HCT116 (cell line): ENCODE data around the gene POU2AF1. TPM values are rescaled to one million over a fixed set of nuclear protein-coding genes. Genes with fewer than 3 reads are reported as not detected.

Source experiments
- ATAC-seq: fragments of 200-7000 bp; cut with Tn5 transposase; 2 replicates; pipeline ENCODE4 v1.9.1; 2020; ENCODE audit warnings: mild to moderate bottlenecking, moderate library complexity
- BruUV-seq: library from RNA; stranded (reverse); fragments of 400-500 nt; replicated peaks from 2 replicates; lab custom pipeline; 2021; lab: Mats Ljungman, UMichigan
- CTCF ChIA-PET: fragments of 300-600 bp; sonication (Branson Sonifier 250); formaldehyde crosslinking; loops from one replicate; lab custom pipeline; 2021; ENCODE audit warnings: antibody characterized with exemption; lab: Charles Lee
- POLR2A ChIA-PET: fragments of 300-600, 350-600 bp; sonication (Branson Sonifier 250); formaldehyde crosslinking; loops from one replicate; lab custom pipeline; 2021; ENCODE audit warnings: antibody characterized with exemption; lab: Charles Lee
- RAD21 ChIA-PET, 2 experiments: fragments of 300-600 bp; sonication (Branson Sonifier 250); formaldehyde crosslinking; loops; one replicate each; lab custom pipeline; 2023; ENCODE audit warnings: low total read pairs in 2 of 2; ENCODE audit not compliant: uncharacterized antibody in 2 of 2, unreplicated experiment in 2 of 2, low non-redundant PET in 1 of 2; lab: Charles Lee
- DNase-seq: peaks from one replicate; pipeline ENCODE4 v3.0.0-alpha.2; 2010; ENCODE audit warnings: low read depth, low spot score
- H2AFZ ChIP-seq: fragments of 200-600 bp; shearing (Covaris generic), sonication (generic); 2 replicates; pipeline ENCODE4 v1.6.1; 2017; ENCODE audit warnings: low read depth, mixed run types, mixed read lengths, antibody characterized with exemption, low read length; ENCODE audit not compliant: poor library complexity, severe bottlenecking
- H3K27ac ChIP-seq: 2 replicates; pipeline ENCODE4 v1.5.1; 2012; ENCODE audit warnings: low read depth, low read length
- H3K27me3 ChIP-seq: fragments of 200-600 bp; sonication (generic); 2 replicates; pipeline ENCODE4 v1.6.1; 2016; ENCODE audit warnings: mixed run types, low read length, mixed read lengths; ENCODE audit not compliant: insufficient read depth
- H3K36me3 ChIP-seq, 2 experiments: fragments of 200-500 bp in 1 of 2; fragments of 200-600 bp in 1 of 2; sonication (Bioruptor generic) in 1 of 2; sonication (generic) in 1 of 2; 2 replicates each; pipeline versions ENCODE4 v1.5.1 to v1.6.1; 2014 to 2016; ENCODE audit warnings: low read length in 2 of 2, inconsistent platforms in 1 of 2, mixed read lengths in 1 of 2, mixed run types in 1 of 2; ENCODE audit not compliant: insufficient read depth in 2 of 2, control insufficient read depth in 1 of 2
- H3K4me1 ChIP-seq, 2 experiments: fragments of 200-600 bp in 1 of 2; sonication (generic) in 1 of 2; 2 replicates each; pipeline versions ENCODE4 v1.5.1 to v1.6.1; 2012 to 2017; ENCODE audit warnings: low read length in 2 of 2, inconsistent platforms in 1 of 2, mild to moderate bottlenecking in 1 of 2, mixed read lengths in 1 of 2, mixed run types in 1 of 2, moderate library complexity in 1 of 2; ENCODE audit not compliant: insufficient read depth in 2 of 2, control insufficient read depth in 1 of 2
- H3K4me2 ChIP-seq: fragments of 200-600 bp; sonication (generic); 2 replicates; pipeline ENCODE4 v1.6.1; 2017; ENCODE audit warnings: mixed run types, low read length, mixed read lengths
- H3K4me3 ChIP-seq, 2 experiments: fragments of 200-600 bp in 1 of 2; sonication (generic) in 1 of 2; replicated peaks in 1 of 2; 2 replicates each; pipeline ENCODE4 v1.5.1; 2011 to 2016; ENCODE audit warnings: low read length in 2 of 2, control low read depth in 1 of 2, low read depth in 1 of 2, mild to moderate bottlenecking in 1 of 2, mixed read lengths in 1 of 2, mixed run types in 1 of 2
- H3K79me2 ChIP-seq: fragments of 200-600 bp; sonication (generic); 2 replicates; pipeline ENCODE4 v1.6.1; 2017; ENCODE audit warnings: mild to moderate bottlenecking, mixed run types, low read length, moderate library complexity, mixed read lengths; ENCODE audit not compliant: insufficient read depth
- H3K9ac ChIP-seq: fragments of 200-600 bp; sonication (generic); 2 replicates; pipeline ENCODE4 v1.6.1; 2016; ENCODE audit warnings: low read length, mixed read lengths
- H3K9me2 ChIP-seq: fragments of 200-600 bp; sonication (generic), shearing (Covaris generic); 2 replicates; pipeline ENCODE4 v1.6.1; 2017; ENCODE audit warnings: mixed run types, mild to moderate bottlenecking, moderate library complexity; ENCODE audit not compliant: insufficient read depth
- H3K9me3 ChIP-seq, 2 experiments: fragments of 200-500 bp in 1 of 2; fragments of 200-600 bp in 1 of 2; sonication (Bioruptor generic) in 1 of 2; sonication (generic) in 1 of 2; 2 replicates each; pipeline ENCODE4 v1.6.1; 2014 to 2017; ENCODE audit warnings: low read length in 2 of 2, mixed read lengths in 2 of 2, inconsistent platforms in 1 of 2, low read depth in 1 of 2, mild to moderate bottlenecking in 1 of 2, mixed run types in 1 of 2, moderate library complexity in 1 of 2; ENCODE audit not compliant: control insufficient read depth in 1 of 2, insufficient read depth in 1 of 2
- H4K20me1 ChIP-seq: fragments of 200-600 bp; sonication (generic), shearing (Covaris generic); 2 replicates; pipeline ENCODE4 v1.6.1; 2017; ENCODE audit warnings: mixed run types, mild to moderate bottlenecking, moderate library complexity; ENCODE audit not compliant: insufficient read depth
- ATF3 ChIP-seq: IDR thresholded peaks from 2 replicates; pipeline ENCODE4 v1.6.1; 2012
- CEBPB ChIP-seq: IDR thresholded peaks from 2 replicates; pipeline ENCODE4 v1.6.1; 2012; ENCODE audit warnings: low read depth
- EGR1 ChIP-seq: IDR thresholded peaks from 2 replicates; pipeline ENCODE4 v1.6.1; 2012; ENCODE audit warnings: low read depth
- ELF1 ChIP-seq: IDR thresholded peaks from 2 replicates; pipeline ENCODE4 v1.6.1; 2012; ENCODE audit warnings: low read depth, borderline replicate concordance
- EZH2 ChIP-seq: fragments of 200-600 bp; sonication (generic); IDR thresholded peaks from 2 replicates; pipeline ENCODE4 v1.6.1; 2017; ENCODE audit warnings: antibody characterized with exemption, mixed run types
- EZH2phosphoT487 ChIP-seq: fragments of 200-600 bp; IDR thresholded peaks from 2 replicates; pipeline ENCODE4 v1.6.1; 2018; ENCODE audit warnings: antibody characterized with exemption, borderline replicate concordance
- RAD21 ChIP-seq: IDR thresholded peaks from 2 replicates; pipeline ENCODE4 v1.6.1; 2012; ENCODE audit warnings: low read depth, mild to moderate bottlenecking
- SIN3A ChIP-seq: IDR thresholded peaks from 2 replicates; pipeline ENCODE4 v1.6.1; 2012; ENCODE audit warnings: low read depth
- SP1 ChIP-seq: IDR thresholded peaks from 2 replicates; pipeline ENCODE4 v1.6.1; 2012; ENCODE audit warnings: low read depth
- SRF ChIP-seq: IDR thresholded peaks from 2 replicates; pipeline ENCODE4 v1.6.1; 2012; ENCODE audit warnings: low read depth
- TCF7L2 ChIP-seq: IDR thresholded peaks from 2 replicates; pipeline ENCODE4 v1.7.0; 2011; ENCODE audit warnings: borderline replicate concordance, inconsistent platforms; ENCODE audit not compliant: insufficient read depth, insufficient read length; ENCODE audit errors: extremely low read depth
- intact Hi-C: fragments of 100-400 bp; cut with micrococcal nuclease; formaldehyde crosslinking; loops from 2 replicates; pipeline ENCODE4 v1.10.0; 2022
- total RNA-seq: library from RNA; stranded (reverse); gene quantifications from one replicate; pipeline ENCODE4 v1.2.1, GENCODE V29; 2021; ENCODE audit not compliant: unreplicated experiment
- TF ChIP-seq, protein P1 (sequence below): IDR thresholded peaks from 2 replicates; pipeline ENCODE4 v1.6.1; 2012; ENCODE audit warnings: low read depth

The POU2AF1 gene
- total RNA-seq, 1 experiment from 2014 or later: 0.17 TPM

DNA sequence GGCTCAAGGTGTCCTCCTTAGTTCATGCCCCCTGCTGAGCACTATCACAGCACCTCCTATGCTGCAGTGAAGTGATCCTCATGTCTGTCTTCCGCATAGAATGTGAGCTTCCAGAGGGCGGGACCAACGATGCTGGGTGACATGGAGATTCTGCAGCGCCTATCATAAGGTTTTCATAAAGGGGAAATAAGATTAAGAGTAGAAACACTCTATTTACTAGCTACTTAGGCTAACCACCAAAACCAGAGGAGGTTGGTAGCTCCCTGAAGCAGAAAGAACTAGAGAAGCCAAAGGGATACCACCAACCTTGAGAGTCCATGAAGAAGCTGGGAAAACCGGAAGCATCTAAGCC, 39.3 kb upstream of the POU2AF1 start:
- Histone ChIP-seq H3K9ac (no peak overlapping the region), H3K9me2 (no peaks in the 10 kb centered on the region), H3K27ac (no peak overlapping the region), H3K9me3 (no peaks in the 10 kb centered on the region), H3K4me3 (no peak overlapping the region), H2AFZ (no peak overlapping the region), H3K36me3 (no peaks in the 10 kb centered on the region), H3K4me1 (no peaks in the 10 kb centered on the region), H4K20me1 (no peaks in the 10 kb centered on the region), H3K79me2 (no peaks in the 10 kb centered on the region), H3K27me3 (no peaks in the 10 kb centered on the region; the same call in none of the 2 replicates), H3K4me2 (no peak overlapping the region)
- ChIA-PET POLR2A (no interaction called here), CTCF (interaction anchor here (3.9 kb wide), 1 partner anchor 10 kb away, joined by 17 read pairs; no protein-coding TSS in a partner anchor), RAD21 (no interaction called here)
- TF ChIP-seq TCF7L2 (no peak), RAD21 (no peak), CEBPB (no peak), EZH2 (no peak)
- intact Hi-C loops: no loop called here
- DNase-seq: no peak
- ATAC-seq: no peak
- BruUV-seq: no TSS peak

DNA sequence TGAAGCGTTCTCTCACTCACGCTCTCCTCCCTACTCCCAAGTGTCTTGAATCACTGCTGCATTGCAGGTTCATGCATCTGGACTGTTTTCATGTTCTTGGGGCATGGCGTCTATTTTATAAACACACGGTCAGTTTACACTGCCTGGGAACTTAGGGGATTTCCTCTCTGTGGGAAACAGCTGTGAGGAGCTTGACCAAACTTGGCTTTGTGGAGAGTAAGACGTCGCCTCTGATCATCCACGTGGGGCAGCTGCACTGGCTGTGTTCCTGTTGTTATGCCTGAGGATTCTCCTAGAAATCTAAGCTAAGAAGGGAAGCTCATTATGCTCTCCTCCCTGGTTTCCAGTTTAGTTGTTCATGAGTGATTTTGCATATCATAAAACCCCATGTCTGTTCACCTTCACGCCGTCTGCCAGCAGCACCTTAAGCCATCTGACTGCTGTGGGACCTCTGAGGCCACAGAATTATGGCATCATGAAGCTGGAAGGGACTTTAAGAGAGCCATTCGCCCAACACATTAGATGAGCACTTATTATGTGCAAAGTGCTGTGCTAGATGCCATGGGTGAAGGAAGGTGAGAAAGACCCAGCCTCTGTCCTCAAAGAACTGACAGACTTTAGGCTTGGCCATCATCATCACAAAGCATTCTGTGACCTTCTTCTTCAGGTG, 38.8 kb upstream of the POU2AF1 start:
- BruUV-seq: no TSS peak
- H3K79me2 ChIP-seq: no peaks in the 10 kb centered on the region
- H3K27ac ChIP-seq: no peak overlapping the region
- RAD21 ChIA-PET: no interaction called here
- H3K27me3 ChIP-seq: no peaks in the 10 kb centered on the region; the same call in none of the 2 replicates
- no peak overlapping the region for H3K4me2 ChIP-seq
- H3K9ac ChIP-seq: no peak overlapping the region
- no peaks in the 10 kb centered on the region for H3K4me1 ChIP-seq
- no peaks in the 10 kb centered on the region for H3K9me3 ChIP-seq
- H4K20me1 ChIP-seq: no peaks in the 10 kb centered on the region
- POLR2A ChIA-PET: no interaction called here
- DNase-seq: no peak
- no peak for TF ChIP-seq EGR1
- no peak for TF ChIP-seq ELF1
- no peak for TF ChIP-seq ATF3
- TF ChIP-seq EZH2phosphoT487: no peak
- TF ChIP-seq SP1: no peak
- TF ChIP-seq, protein P1, sequence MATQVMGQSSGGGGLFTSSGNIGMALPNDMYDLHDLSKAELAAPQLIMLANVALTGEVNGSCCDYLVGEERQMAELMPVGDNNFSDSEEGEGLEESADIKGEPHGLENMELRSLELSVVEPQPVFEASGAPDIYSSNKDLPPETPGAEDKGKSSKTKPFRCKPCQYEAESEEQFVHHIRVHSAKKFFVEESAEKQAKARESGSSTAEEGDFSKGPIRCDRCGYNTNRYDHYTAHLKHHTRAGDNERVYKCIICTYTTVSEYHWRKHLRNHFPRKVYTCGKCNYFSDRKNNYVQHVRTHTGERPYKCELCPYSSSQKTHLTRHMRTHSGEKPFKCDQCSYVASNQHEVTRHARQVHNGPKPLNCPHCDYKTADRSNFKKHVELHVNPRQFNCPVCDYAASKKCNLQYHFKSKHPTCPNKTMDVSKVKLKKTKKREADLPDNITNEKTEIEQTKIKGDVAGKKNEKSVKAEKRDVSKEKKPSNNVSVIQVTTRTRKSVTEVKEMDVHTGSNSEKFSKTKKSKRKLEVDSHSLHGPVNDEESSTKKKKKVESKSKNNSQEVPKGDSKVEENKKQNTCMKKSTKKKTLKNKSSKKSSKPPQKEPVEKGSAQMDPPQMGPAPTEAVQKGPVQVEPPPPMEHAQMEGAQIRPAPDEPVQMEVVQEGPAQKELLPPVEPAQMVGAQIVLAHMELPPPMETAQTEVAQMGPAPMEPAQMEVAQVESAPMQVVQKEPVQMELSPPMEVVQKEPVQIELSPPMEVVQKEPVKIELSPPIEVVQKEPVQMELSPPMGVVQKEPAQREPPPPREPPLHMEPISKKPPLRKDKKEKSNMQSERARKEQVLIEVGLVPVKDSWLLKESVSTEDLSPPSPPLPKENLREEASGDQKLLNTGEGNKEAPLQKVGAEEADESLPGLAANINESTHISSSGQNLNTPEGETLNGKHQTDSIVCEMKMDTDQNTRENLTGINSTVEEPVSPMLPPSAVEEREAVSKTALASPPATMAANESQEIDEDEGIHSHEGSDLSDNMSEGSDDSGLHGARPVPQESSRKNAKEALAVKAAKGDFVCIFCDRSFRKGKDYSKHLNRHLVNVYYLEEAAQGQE: no peak
- no peak for TF ChIP-seq TCF7L2
- TF ChIP-seq SIN3A: no peak
- TF ChIP-seq SRF: no peak
- H3K36me3 ChIP-seq: no peaks in the 10 kb centered on the region
- no peak for ATAC-seq
- H3K9me2 ChIP-seq: no peaks in the 10 kb centered on the region
- CTCF ChIA-PET: interaction anchor here (3.9 kb wide), 1 partner anchor 10 kb away, joined by 17 read pairs; no protein-coding TSS in a partner anchor
- H2AFZ ChIP-seq: no peak overlapping the region
- no peak overlapping the region for H3K4me3 ChIP-seq
- intact Hi-C loops: no loop called here
